IPS-20b (cell line): ENCODE measurements around the gene TASL.
"Not testable (repeated sequence)": the region's sequence is repeated elsewhere in the genome, so short reads cannot be mapped to it uniquely, and the experiment has no call there.

Experiments used
- H3K27ac ChIP-seq: one replicate; pipeline ENCODE4 v1.5.1; 2013; ENCODE audit warnings: low read length
- H3K27me3 ChIP-seq: 2 replicates; pipeline ENCODE4 v1.6.1; 2013; ENCODE audit warnings: mild to moderate bottlenecking, low read length, inconsistent platforms; ENCODE audit not compliant: insufficient read depth
- H3K36me3 ChIP-seq: 2 replicates; pipeline ENCODE4 v1.6.1; 2013; ENCODE audit warnings: low read depth, mild to moderate bottlenecking, inconsistent platforms, low read length, moderate library complexity; ENCODE audit not compliant: insufficient read depth
- H3K4me1 ChIP-seq: 2 replicates; pipeline ENCODE4 v1.6.1; 2013; ENCODE audit warnings: mild to moderate bottlenecking, control low read depth, inconsistent platforms, low read length, moderate library complexity; ENCODE audit not compliant: insufficient read depth
- H3K4me3 ChIP-seq: 2 replicates; pipeline ENCODE4 v1.5.1; 2013; ENCODE audit warnings: mild to moderate bottlenecking, low read length, inconsistent platforms
- H3K9ac ChIP-seq: 2 replicates; pipeline ENCODE4 v1.6.1; 2013; ENCODE audit warnings: low read depth, mild to moderate bottlenecking, inconsistent platforms, low read length, moderate library complexity
- H3K9me3 ChIP-seq: 2 replicates; pipeline ENCODE4 v1.6.1; 2013; ENCODE audit warnings: mild to moderate bottlenecking, low read depth, low read length, inconsistent platforms; ENCODE audit not compliant: insufficient read depth

The TASL gene

GRCh38 chrX:30600269-30601176 lies 23.0 kb upstream of the TASL start:
- not testable (repeated sequence) for H3K27ac ChIP-seq, H3K4me3 ChIP-seq, H3K9me3 ChIP-seq, H3K36me3 ChIP-seq, H3K9ac ChIP-seq, H3K27me3 ChIP-seq, H3K4me1 ChIP-seq

- Histone ChIP-seq H3K9me3 (no peaks in the 10 kb centered on the region), H3K4me3 (no peak overlapping the region), H3K9ac (no peak overlapping the region), H3K4me1 (no peaks in the 10 kb centered on the region), H3K27ac (no peak overlapping the region), H3K36me3 (no peaks in the 10 kb centered on the region), H3K27me3 (no peaks in the 10 kb centered on the region)
Observed at GRCh38 chrX:30597216-30598012, 19.8 kb upstream of the TASL start.

GRCh38 chrX:30593440-30594200 lies 16.1 kb upstream of the TASL start:
- Histone ChIP-seq H3K27me3 (no peaks in the 10 kb centered on the region), H3K4me3 (no peak overlapping the region), H3K36me3 (no peaks in the 10 kb centered on the region), H3K27ac (no peak overlapping the region), H3K9ac (no peak overlapping the region), H3K4me1 (no peaks in the 10 kb centered on the region; the same call in 1 of the 2 replicates), H3K9me3 (no peaks in the 10 kb centered on the region)

- no peak overlapping the region for H3K27ac ChIP-seq
- H3K9ac ChIP-seq: no peak overlapping the region
- H3K27me3 ChIP-seq: no peaks in the 10 kb centered on the region
- H3K4me1 ChIP-seq: no peaks in the 10 kb centered on the region; the same call in 1 of the 2 replicates
- H3K9me3 ChIP-seq: no peaks in the 10 kb centered on the region
- H3K4me3 ChIP-seq: no peak overlapping the region
- no peaks in the 10 kb centered on the region for H3K36me3 ChIP-seq
Observed at GRCh38 chrX:30592831-30593230, 15.3 kb upstream of the TASL start.

- no peaks in the 10 kb centered on the region; the same call in 1 of the 2 replicates for H3K4me1 ChIP-seq
- no peak overlapping the region for H3K9ac ChIP-seq
- no peak overlapping the region for H3K4me3 ChIP-seq
Observed at GRCh38 chrX:30590368-30590767, 12.8 kb upstream of the TASL start.

GRCh38 chrX:30589146-30589888 lies 11.8 kb upstream of the TASL start:
- Histone ChIP-seq H3K27me3 (no peaks in the 10 kb centered on the region), H3K4me3 (no peak overlapping the region), H3K36me3 (no peaks in the 10 kb centered on the region), H3K9me3 (no peaks in the 10 kb centered on the region), H3K27ac (no peak overlapping the region), H3K4me1 (no peaks in the 10 kb centered on the region; the same call in 1 of the 2 replicates), H3K9ac (no peak overlapping the region)

More at GRCh38 chrX:30590368-30590767, 12.8 kb upstream of the TASL start:
- Histone ChIP-seq H3K27me3 (no peaks in the 10 kb centered on the region), H3K9me3 (no peaks in the 10 kb centered on the region), H3K36me3 (no peaks in the 10 kb centered on the region), H3K27ac (no peak overlapping the region)

GRCh38 chrX:30586516-30586915 lies 8.9 kb upstream of the TASL start:
- Histone ChIP-seq H3K4me1 (no peaks in the 10 kb centered on the region; the same call in 1 of the 2 replicates), H3K9me3 (no peaks in the 10 kb centered on the region), H3K9ac (no peak overlapping the region), H3K4me3 (no peak overlapping the region), H3K36me3 (no peaks in the 10 kb centered on the region), H3K27ac (no peak overlapping the region), H3K27me3 (no peaks in the 10 kb centered on the region)

- no peak overlapping the region for H3K9ac ChIP-seq
- H3K4me3 ChIP-seq: no peak overlapping the region
- no peaks in the 10 kb centered on the region for H3K27me3 ChIP-seq
- H3K9me3 ChIP-seq: no peaks in the 10 kb centered on the region
- no peaks in the 10 kb centered on the region for H3K4me1 ChIP-seq
- H3K36me3 ChIP-seq: no peaks in the 10 kb centered on the region
- H3K27ac ChIP-seq: no peak overlapping the region
Observed at GRCh38 chrX:30582664-30583063, 5.1 kb upstream of the TASL start.

- Histone ChIP-seq H3K27ac (no peak overlapping the region), H3K36me3 (no peaks in the 10 kb centered on the region), H3K9me3 (no peaks in the 10 kb centered on the region), H3K27me3 (no peaks in the 10 kb centered on the region), H3K4me3 (no peak overlapping the region), H3K4me1 (no peaks in the 10 kb centered on the region), H3K9ac (no peak overlapping the region)
Observed at GRCh38 chrX:30580641-30581040, 3.1 kb upstream of the TASL start.

GRCh38 chrX:30576881-30577280 lies 685 bp downstream of the TASL start:
- Histone ChIP-seq H3K36me3 (no peaks in the 10 kb centered on the region), H3K4me1 (no peaks in the 10 kb centered on the region), H3K27me3 (no peaks in the 10 kb centered on the region), H3K9me3 (no peaks in the 10 kb centered on the region), H3K4me3 (no peak overlapping the region), H3K9ac (no peak overlapping the region), H3K27ac (no peak overlapping the region)

GRCh38 chrX:30573125-30573524 lies 4.4 kb downstream of the TASL start:
- Histone ChIP-seq H3K36me3 (no peaks in the 10 kb centered on the region), H3K4me3 (no peak overlapping the region), H3K9me3 (no peaks in the 10 kb centered on the region), H3K4me1 (no peaks in the 10 kb centered on the region), H3K27me3 (no peaks in the 10 kb centered on the region), H3K27ac (no peak overlapping the region), H3K9ac (no peak overlapping the region)
